GM19240 (cell line): ENCODE results near the gene NRROS.

Source experiments
- DNase-seq: peaks from one replicate; pipeline ENCODE4 v3.0.0; 2011; ENCODE audit warnings: low spot score; ENCODE audit not compliant: insufficient read length

Gene NRROS

GRCh38 chr3:196684548-196685407, 45.3 kb downstream of the NRROS start:
- DNase-seq, result peak; percentile 65

DNA sequence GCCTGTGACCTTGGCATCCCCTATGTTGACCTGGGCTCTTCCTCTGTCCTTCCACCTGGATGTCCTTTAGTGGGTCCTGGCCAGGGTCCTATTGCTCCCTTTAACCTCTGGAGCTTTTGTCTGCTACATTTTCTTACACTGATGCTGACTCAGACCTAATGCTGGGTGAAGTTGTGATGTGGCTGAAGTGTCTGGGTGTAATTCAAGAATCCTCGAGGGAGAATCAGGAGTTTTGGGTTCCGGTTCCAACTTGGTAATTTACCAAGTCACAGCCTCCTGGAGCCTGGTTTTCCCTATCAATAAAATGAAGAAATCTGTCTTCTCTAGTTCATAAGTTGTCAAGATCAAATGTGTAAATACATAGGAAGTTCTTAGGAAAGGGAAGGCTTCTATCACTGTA, 46.9 kb downstream of the NRROS start:
- no peak for DNase-seq

GRCh38 chr3:196688349-196688748, 48.9 kb downstream of the NRROS start:
- DNase-seq, result no peak

GRCh38 chr3:196689941-196690660, 50.6 kb downstream of the NRROS start:
- DNase-seq, result no peak

DNA sequence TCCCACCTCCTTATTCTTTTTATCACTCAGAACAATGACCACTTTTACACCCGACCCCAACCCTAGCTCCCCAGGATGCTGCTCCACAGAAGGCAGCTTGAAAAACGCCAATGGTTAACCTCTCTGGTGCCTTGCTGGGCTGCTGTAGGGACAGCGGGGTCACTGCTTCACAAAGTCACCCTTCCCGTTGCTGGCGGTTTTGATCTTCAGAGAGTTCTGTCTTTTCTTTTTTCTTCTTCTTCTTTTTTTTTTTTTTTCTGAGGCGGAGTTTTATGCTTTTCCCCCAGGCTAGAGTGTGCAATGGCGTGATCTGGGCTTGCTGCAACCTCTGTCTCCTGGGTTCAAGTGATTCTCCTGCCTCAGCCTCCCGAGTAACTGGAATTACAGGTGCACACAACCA, 51.9 kb downstream of the NRROS start:
- no peak for DNase-seq

DNA sequence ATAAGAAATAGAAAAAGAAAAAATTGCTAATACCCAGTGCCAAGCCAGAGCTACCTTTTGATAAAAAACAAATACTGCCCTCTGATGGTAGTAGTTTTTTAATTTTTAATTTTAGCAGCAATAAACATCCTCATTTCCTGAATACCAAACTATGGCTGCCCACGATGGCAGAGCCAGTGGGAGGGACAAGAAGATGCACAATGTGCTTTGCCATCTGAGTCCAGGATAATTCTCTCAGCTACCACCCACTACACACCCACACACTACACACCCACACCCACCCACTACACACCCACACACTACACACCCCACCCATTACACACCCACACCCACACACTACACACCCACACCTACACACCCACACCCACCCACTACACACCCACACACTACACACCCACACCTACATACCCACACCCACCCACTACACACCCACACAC, 54.7 kb downstream of the NRROS start:
- DNase-seq, result no peak

DNA sequence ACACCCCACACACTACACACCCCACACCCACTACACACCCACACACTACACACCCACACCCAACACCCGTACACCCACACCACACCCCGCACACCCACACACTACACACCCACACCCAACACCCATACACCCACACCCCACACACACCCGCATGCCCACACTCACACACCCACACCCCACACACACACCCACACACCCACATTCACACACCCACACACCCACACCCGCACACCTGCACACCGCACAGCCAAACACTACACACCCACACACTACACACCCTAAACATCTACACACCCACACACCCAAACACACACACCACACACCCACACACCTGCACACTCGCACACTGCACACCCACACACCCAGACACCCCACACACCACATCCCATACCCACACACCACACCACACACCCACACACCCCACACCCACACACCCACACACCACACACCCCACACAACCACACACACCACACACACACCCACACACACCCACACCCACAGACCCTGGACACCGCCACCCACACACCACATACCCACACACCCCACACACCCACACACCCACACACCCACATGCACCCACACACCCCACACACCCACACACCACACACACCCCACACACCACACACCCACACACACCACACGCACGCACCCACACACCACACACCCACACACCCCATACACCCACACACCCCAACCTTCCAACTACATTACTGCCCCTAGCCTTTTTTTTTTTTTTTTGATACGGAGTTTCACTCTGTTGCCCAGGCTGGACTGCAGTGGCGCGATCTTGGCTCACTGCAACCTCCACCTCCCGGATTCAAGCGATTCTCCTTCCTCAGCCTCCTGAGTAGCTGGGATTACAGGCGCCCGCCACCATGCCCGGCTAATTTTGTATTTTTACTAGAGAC, 55.7 kb downstream of the NRROS start:
- DNase-seq, result no peak

GRCh38 chr3:196695849-196696226, 56.3 kb downstream of the NRROS start:
- no peak for DNase-seq

GRCh38 chr3:196697270-196697669, 57.8 kb downstream of the NRROS start:
- no peak for DNase-seq

DNA sequence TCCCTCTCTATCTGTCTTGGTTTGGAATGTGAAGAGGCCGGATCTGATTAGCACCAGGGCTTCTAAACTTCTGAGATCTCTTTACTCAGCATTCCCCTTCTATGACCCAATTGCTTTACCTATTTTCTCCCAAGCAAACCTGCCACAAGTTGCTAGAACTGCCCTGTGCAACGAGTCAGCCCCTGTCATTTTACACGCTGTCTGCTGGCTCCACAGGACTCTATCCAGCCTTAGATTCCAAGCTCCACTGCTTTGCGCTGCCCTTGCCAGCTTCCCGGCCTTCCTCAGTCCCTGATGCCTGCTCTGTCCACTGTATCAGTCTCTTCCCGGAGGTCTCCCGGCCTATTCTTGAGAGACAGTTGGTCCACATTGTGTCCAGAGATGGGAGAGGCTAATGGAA, 60.3 kb downstream of the NRROS start:
- DNase-seq, result no peak

GRCh38 chr3:196700801-196701200, 61.3 kb downstream of the NRROS start:
- no peak for DNase-seq

GRCh38 chr3:196706327-196706726, 66.8 kb downstream of the NRROS start:
- no peak for DNase-seq

DNA sequence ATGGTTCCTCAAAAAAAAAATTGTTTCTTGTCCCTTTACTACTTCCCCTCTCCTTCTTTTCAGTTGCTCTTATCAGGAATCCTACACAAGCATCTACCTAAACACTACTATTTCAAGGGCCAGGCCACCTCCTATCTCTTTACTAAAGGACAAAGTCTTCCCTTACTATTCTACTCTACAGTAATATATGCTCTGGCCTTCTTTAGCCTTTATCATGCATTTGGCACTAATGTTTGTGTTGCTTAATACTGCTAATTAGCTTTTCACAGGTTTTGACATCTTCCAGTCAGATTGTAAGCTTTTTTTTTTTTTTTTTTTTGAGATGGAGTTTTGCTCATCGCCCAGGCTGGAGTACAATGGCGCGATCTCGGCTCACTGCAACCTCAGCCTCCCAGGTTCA, 67.2 kb downstream of the NRROS start:
- DNase-seq, result no peak

DNA sequence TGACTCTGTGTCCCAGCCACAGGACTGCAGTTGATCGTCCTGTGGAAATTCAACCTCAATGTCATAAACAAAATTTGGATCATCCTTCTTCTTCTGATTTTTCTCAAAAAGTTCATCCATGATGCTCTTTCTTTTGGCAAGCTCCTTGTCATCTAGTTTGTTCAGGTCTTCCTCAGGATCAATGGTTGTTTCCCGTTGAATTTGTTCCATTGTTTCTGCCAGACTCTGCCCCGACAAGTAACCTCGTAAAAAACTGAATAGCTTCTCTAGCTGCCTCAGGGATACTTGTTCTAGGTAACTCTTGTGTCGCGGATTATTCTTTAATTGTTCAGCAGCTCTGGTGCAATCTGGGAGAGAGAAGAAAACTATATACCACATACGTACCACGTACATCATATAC, 68.1 kb downstream of the NRROS start:
- DNase-seq, result no peak

DNA sequence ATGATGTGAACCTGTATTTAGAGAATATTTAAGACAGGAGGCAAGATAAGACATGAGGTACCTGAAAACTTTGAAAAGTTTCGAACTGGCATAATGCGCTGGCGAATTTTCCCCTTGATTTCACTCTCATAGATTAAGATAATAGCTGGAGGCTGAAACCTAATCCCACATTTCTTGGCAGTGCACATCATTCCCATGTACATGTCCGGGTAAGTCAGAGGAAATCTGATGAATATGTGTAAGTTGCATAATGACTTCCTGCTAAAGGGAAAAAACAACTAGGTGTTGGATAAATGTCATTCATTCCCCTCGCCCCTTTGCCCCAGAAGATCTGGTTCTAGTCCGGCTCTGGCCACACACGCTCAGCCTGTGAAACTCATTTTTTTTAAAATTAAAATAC, 69.0 kb downstream of the NRROS start:
- no peak for DNase-seq
